Upper lobe of right lung (tissue), 1 donor: Measurements from ENCODE around the gene CLK3. TPM values are rescaled to one million over a fixed set of nuclear protein-coding genes. Genes with fewer than 3 reads are reported as not detected.

Experiments
- ATAC-seq: fragments of 200-7000 bp; cut with Tn5 transposase; one replicate; pipeline ENCODE4 v1.9.1; 2020; ENCODE audit warnings: mild to moderate bottlenecking, moderate library complexity
- DNase-seq: peaks from one replicate; pipeline ENCODE4 v3.0.0-alpha.2; 2020
- H3K27ac ChIP-seq: fragments of 200-600 bp; one replicate; pipeline ENCODE4 v1.8.0; 2022
- H3K27me3 ChIP-seq: fragments of 200-600 bp; one replicate; pipeline ENCODE4 v1.8.0; 2022; ENCODE audit warnings: mild to moderate bottlenecking
- H3K36me3 ChIP-seq: fragments of 200-600 bp; one replicate; pipeline ENCODE4 v1.8.0; 2022
- H3K4me1 ChIP-seq: fragments of 200-600 bp; one replicate; pipeline ENCODE4 v1.8.0; 2022
- H3K4me3 ChIP-seq: fragments of 200-600 bp; one replicate; pipeline ENCODE4 v1.8.0; 2022; ENCODE audit warnings: mild to moderate bottlenecking
- H3K9me3 ChIP-seq: fragments of 200-600 bp; one replicate; pipeline ENCODE4 v1.8.0; 2022
- intact Hi-C: fragments of 100-400 bp; cut with DNase I; formaldehyde crosslinking; loops from one replicate; pipeline ENCODE4 v1.11.0; 2022
- long read RNA-seq: library from polyadenylated mRNA; unstranded; transcript quantifications from one replicate; pipeline ENCODE4 v2.0.0, GENCODE V29; 2021
- total RNA-seq: library from RNA; stranded (reverse); fragmentation: NEBNext Ultra II Directional; extraction: Animal tissue kit (Norgen Biotek cat#: 25700); gene quantifications from one replicate; pipeline ENCODE4 v1.2.1, GENCODE V29; 2021
- TF ChIP-seq, protein P1 (sequence below): fragments of 200-600 bp; IDR thresholded peaks from one replicate; pipeline ENCODE4 v1.8.0; 2022; ENCODE audit warnings: antibody characterized with exemption
- donor health status: DM: no; HTN: yes; CAD: no; lungs with severe emphysema.

Gene CLK3
- total RNA-seq: 72.9 TPM
- long read RNA-seq, transcript CLK3-202 (13 exons, 2,621 nt): major isoform, 63 of 105 reads
- long read RNA-seq, partial matches to known transcripts: 10 of 105 reads
- long read RNA-seq, other reads (novel, unspliced or antisense): 27 of 105 reads

DNA sequence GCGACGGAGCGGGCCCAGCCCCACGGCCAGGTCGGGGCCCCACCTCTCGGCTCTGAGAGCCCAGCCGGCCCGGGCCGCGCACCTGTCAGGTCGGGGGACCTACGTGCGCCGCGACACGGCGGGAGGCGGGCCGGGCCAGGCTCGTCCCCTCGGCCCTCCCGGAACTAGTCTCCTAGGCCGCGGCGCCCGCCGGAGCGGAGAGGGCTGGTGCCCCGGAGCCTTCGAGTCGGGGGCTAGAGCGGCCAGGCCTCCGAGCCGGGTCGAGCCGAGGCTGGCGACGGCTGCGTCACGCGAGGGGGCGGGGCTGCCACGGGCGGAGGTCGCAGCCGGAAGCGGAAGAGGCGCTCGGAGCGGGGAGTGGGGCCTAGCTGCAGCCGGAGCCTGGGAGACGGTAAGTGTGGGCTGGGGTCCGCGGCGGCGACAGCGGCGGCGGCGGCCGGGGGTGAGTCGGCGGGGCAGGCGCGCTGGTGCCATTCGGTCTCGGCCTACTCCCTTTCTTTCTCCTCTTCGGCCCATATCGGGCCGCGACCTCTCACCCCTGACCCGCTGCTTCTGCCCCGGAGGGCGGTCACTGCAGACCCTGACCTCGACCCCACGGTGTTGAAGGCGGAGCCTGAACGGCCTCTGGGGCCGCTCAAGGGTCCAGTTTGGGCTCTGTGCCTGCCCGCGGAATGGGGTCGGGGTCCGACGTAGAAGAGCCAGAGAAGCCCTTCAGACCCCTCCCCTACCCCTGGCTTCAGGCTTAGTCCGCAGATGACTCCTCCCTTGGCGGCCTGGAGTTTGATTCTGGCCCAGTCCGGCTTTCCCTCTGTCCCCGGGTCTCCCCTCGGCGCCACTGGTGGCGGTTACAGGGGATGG lies at the start of gene CLK3:
CLK3 (plus strand) TSS at position 329 of the 858 bp plus-strand sequence. CDS start 3,361 bp downstream, outside the sequence.
- Histone ChIP-seq H3K27me3 (no peaks in the 10 kb centered on the region), H3K36me3 (peaks cover 19% of the 10 kb centered on the region), H3K4me1 (peaks cover 32% of the 10 kb centered on the region), H3K9me3 (no peaks in the 10 kb centered on the region), H3K27ac (peak within 1 kb of the TSS; percentile 98), H3K4me3 (peak within 1 kb of the TSS; percentile 99)
- intact Hi-C loops: no loop called here
- DNase-seq: peak; percentile 99
- TF ChIP-seq, protein P1, sequence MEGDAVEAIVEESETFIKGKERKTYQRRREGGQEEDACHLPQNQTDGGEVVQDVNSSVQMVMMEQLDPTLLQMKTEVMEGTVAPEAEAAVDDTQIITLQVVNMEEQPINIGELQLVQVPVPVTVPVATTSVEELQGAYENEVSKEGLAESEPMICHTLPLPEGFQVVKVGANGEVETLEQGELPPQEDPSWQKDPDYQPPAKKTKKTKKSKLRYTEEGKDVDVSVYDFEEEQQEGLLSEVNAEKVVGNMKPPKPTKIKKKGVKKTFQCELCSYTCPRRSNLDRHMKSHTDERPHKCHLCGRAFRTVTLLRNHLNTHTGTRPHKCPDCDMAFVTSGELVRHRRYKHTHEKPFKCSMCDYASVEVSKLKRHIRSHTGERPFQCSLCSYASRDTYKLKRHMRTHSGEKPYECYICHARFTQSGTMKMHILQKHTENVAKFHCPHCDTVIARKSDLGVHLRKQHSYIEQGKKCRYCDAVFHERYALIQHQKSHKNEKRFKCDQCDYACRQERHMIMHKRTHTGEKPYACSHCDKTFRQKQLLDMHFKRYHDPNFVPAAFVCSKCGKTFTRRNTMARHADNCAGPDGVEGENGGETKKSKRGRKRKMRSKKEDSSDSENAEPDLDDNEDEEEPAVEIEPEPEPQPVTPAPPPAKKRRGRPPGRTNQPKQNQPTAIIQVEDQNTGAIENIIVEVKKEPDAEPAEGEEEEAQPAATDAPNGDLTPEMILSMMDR: no peak
- peak; percentile 92 for ATAC-seq

- Histone ChIP-seq H3K4me1 (no peaks in the 10 kb centered on the region), H3K27me3 (no peaks in the 10 kb centered on the region), H3K27ac (no peak overlapping the region), H3K4me3 (no peak overlapping the region), H3K9me3 (no peaks in the 10 kb centered on the region), H3K36me3 (peaks cover 17% of the 10 kb centered on the region)
- ATAC-seq (no peak), DNase-seq (no peak)
- intact Hi-C loops: no loop called here
- TF ChIP-seq, protein P1: no peak
Measured at GRCh38 chr15:74568594-74568993, 47.0 kb upstream of the CLK3 start.

DNA sequence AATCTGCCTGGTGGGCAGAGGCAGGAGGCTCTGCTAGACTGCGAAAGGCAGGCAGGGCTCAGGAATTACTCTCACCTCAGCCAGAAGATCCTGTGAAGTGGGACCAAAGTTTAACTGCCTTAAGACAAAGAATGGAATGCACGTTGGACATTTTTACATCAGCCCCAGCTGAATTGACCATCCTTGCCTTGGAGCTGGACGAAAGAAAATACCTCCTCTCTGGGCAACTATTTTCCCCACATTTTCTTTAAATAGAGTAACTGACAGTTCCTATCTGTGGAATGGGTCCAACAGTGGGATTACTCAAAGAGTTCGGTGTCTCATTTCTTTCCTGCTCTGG lies 45.9 kb upstream of the CLK3 start:
- H3K27me3 ChIP-seq: no peaks in the 10 kb centered on the region
- H3K27ac ChIP-seq: no peak overlapping the region
- ATAC-seq (no peak), DNase-seq (no peak)
- intact Hi-C loops: no loop called here
- no peaks in the 10 kb centered on the region for H3K9me3 ChIP-seq
- H3K4me3 ChIP-seq: no peak overlapping the region
- TF ChIP-seq, protein P1: no peak
- H3K36me3 ChIP-seq: peaks cover 28% of the 10 kb centered on the region
- no peaks in the 10 kb centered on the region for H3K4me1 ChIP-seq

DNA sequence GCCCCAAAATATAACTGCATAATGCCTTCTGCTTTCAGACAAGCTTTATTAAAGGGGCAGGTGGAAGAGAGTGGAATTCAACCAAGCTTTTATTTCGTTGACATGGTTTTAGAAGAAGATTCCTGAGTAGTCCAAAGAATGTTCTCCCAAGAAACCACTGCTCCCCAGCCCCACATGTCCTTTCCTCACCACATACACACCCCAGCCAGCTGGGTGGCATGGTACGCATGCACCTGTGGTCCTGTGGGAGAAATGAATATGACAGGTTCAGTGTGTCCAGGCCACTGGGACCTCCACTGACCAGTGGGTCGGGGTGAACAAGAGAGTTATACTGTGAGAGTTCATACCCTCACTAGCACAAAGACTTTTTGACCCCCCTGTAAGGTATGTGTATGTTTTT lies 44.4 kb upstream of the CLK3 start:
- peaks cover 34% of the 10 kb centered on the region for H3K36me3 ChIP-seq
- no peak overlapping the region for H3K27ac ChIP-seq
- no peak overlapping the region for H3K4me3 ChIP-seq
- TF ChIP-seq, protein P1: no peak
- DNase-seq (no peak), ATAC-seq (no peak)
- no peaks in the 10 kb centered on the region for H3K27me3 ChIP-seq
- H3K4me1 ChIP-seq: no peaks in the 10 kb centered on the region
- intact Hi-C loops: no loop called here
- no peaks in the 10 kb centered on the region for H3K9me3 ChIP-seq

DNA sequence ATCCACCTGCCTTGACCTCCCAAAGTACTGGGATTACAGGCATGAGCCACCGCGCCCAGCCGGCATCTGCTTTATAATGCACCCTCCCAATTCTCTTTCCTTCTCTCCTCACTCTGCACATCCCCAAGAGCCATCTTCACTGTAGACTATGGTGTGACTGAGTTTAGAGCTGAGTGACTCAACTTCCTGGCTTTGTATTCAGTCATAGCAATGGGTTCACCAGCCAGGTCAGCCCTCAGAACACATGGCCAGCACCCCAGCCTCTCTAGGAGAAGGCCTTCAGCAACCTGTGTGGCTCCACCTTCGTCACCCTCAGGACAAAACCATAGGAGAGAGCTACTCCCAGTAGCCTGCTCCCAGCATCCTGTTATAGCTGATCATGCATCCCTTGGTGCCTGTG lies 41.6 kb upstream of the CLK3 start:
- H3K9me3 ChIP-seq: no peaks in the 10 kb centered on the region
- peaks cover 51% of the 10 kb centered on the region for H3K36me3 ChIP-seq
- ATAC-seq (no peak), DNase-seq (no peak)
- intact Hi-C loops: no loop called here
- no peak overlapping the region for H3K27ac ChIP-seq
- no peak overlapping the region for H3K4me3 ChIP-seq
- no peaks in the 10 kb centered on the region for H3K4me1 ChIP-seq
- TF ChIP-seq, protein P1: no peak
- H3K27me3 ChIP-seq: no peaks in the 10 kb centered on the region
